PC-3 (cell line): ENCODE data around the gene EPHA2.

Source experiments
- EZH2 ChIP-seq: fragments of 300-600 bp; sonication (generic); IDR thresholded peaks from one replicate; pipeline ENCODE4 v1.6.1; 2017; ENCODE audit warnings: antibody characterized with exemption, mild to moderate bottlenecking, low read length; ENCODE audit not compliant: unreplicated experiment
- TF ChIP-seq, protein P1 (sequence below): fragments of 300-600 bp; sonication (generic); conservative IDR thresholded peaks from 2 replicates; pipeline ENCODE4 v1.5.1; 2017; ENCODE audit warnings: antibody characterized with exemption, low read depth, mild to moderate bottlenecking, low read length

DNA sequence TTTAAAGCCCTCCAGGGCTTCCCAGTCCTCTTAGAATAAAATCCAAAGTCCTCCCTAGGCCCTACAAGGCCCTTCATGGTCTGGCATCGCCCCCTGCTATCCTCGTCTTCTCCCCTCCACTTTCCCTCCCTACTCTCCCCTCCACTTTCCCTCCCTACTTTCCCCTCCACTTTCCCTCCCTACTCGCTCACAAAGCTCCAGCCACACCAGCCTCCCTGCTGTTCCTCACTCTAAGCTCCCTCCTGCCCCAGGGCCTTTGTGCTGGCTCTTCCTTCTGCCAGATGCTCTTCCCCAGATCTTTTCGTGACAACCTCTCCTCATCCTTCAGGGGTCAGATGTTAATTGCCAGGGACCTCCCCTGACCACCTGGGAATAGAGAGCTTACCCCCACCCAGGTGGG, 43.8 kb upstream of the EPHA2 start:
- TF ChIP-seq, protein P1, sequence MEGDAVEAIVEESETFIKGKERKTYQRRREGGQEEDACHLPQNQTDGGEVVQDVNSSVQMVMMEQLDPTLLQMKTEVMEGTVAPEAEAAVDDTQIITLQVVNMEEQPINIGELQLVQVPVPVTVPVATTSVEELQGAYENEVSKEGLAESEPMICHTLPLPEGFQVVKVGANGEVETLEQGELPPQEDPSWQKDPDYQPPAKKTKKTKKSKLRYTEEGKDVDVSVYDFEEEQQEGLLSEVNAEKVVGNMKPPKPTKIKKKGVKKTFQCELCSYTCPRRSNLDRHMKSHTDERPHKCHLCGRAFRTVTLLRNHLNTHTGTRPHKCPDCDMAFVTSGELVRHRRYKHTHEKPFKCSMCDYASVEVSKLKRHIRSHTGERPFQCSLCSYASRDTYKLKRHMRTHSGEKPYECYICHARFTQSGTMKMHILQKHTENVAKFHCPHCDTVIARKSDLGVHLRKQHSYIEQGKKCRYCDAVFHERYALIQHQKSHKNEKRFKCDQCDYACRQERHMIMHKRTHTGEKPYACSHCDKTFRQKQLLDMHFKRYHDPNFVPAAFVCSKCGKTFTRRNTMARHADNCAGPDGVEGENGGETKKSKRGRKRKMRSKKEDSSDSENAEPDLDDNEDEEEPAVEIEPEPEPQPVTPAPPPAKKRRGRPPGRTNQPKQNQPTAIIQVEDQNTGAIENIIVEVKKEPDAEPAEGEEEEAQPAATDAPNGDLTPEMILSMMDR = no peak
- TF ChIP-seq EZH2 = no peak
